Right cardiac atrium (tissue), 5 donors: Measurements from ENCODE around the gene ST6GALNAC3. TPM values are rescaled to one million over a fixed set of nuclear protein-coding genes. Genes with fewer than 3 reads are reported as not detected.
"Not testable (repeated sequence)": the region's sequence is repeated elsewhere in the genome, so short reads cannot be mapped to it uniquely, and the experiment has no call there.

Source experiments
- ATAC-seq, 2 donors: fragments of 200-7000 bp; cut with Tn5 transposase; one replicate each; pipeline versions ENCODE4 v1.8.0 to v1.9.1; 2020; ENCODE audit warnings: moderate library complexity in 2 of 2, mild to moderate bottlenecking in 1 of 2
- DNase-seq, 3 donors: peaks; one replicate each; pipeline ENCODE4 v3.0.0-alpha.2; 2020
- H3K27ac ChIP-seq: one replicate; pipeline ENCODE4 v1.5.1; 2013; ENCODE audit warnings: mild to moderate bottlenecking, low read length, control low read depth, moderate library complexity
- H3K27me3 ChIP-seq: one replicate; pipeline ENCODE4 v1.6.1; 2013; ENCODE audit not compliant: control insufficient read depth, insufficient read depth
- H3K4me1 ChIP-seq: one replicate; pipeline ENCODE4 v1.6.1; 2013; ENCODE audit warnings: low read length; ENCODE audit not compliant: control insufficient read depth, insufficient read depth
- H3K4me3 ChIP-seq: one replicate; pipeline ENCODE4 v1.5.1; 2013; ENCODE audit warnings: low read length, control low read depth
- H3K9me3 ChIP-seq: one replicate; pipeline ENCODE4 v1.6.1; 2013; ENCODE audit warnings: low read length; ENCODE audit not compliant: control insufficient read depth
- WGBS: extraction: QIAGEN DNeasy Blood & Tissue Kit; methylation state at CpG from one replicate; pipeline ENCODE4 v1.1.7; 2013; 5-methylcytosine and 5-hydroxymethylcytosine counted together
- intact Hi-C, 4 donors: fragments of 100-400 bp; cut with DNase I; formaldehyde crosslinking; loops; one replicate each; pipeline versions ENCODE4 v1.11.0 to v1.14.0; 2022 to 2023
- polyA plus RNA-seq: library from polyadenylated mRNA; stranded (reverse); fragments of 200-250 nt; gene quantifications from one replicate; pipeline ENCODE4 v1.2.3, GENCODE V29; 2013
- total RNA-seq, 4 donors: library from RNA; stranded (reverse); fragmentation: NEBNext Ultra II Directional; extraction: Animal tissue kit (Norgen Biotek cat#: 25700); gene quantifications; one replicate each; pipeline ENCODE4 v1.2.1, GENCODE V29; 2021
- donor health status: healthy with polysubstance abuse.
- donor health status: DM: no; HTN: yes; CAD: no.
- donor health status: DM: no; HTN: no; CAD: no.
- donor health status: DM: no; HTN: yes; CAD: no; lungs with severe emphysema.
- donor health status: DM: yes; HTN: yes; CAD: no.

Gene ST6GALNAC3
- total and polyA plus RNA-seq, 5 donors, result 2.8 to 19.9 (median 15.4) TPM

DNA sequence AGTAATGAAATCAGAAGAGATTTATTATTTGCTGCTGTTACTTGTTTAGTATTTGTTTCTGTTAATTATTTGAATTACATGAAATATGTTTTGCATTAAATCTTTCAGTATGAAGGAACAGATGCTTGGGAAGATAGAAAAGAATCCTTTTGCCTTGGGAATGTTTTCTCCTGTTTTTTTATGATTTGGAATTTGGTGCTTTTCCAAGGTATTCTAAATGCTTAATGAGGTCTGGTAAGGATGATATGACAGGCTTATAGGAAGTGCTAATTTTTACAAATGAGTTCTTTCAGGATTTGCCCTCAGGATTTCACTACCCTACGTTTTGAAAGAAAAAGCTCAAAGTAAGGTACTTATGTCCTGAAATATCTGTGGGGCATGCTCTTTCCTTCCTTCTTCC lies 25.6 kb upstream of the ST6GALNAC3 start:
- H3K9me3 ChIP-seq, result no peaks in the 10 kb centered on the region
- no peak overlapping the region for H3K27ac ChIP-seq
- no peaks in the 10 kb centered on the region for H3K4me1 ChIP-seq
- intact Hi-C loops, result no loop called here
- no peak overlapping the region for H3K4me3 ChIP-seq
- no peaks in the 10 kb centered on the region for H3K27me3 ChIP-seq
- ATAC-seq (no peak), DNase-seq (no peak)
- WGBS, result 48% methylated on average over 1 of the region's 1 CpG

DNA sequence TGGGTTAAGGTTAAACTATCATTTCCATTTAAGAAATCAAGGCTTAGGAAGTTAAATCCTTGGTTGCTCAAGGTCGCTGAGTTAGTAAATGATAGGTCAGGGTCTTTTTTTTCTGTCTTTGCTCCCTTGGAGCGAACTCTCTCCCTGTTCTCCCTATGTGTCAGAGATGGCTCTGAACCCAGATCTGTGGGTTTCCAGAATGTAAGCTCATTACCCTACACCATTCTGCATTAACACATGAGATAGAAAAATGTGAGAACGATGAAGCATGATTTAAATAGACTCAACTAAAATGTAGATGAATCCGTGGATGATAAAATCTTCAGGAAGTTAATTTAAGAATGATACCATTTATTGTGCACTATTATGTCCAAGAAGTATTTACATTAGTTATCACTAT lies 25.0 kb upstream of the ST6GALNAC3 start:
- Histone ChIP-seq H3K27ac (no peak overlapping the region), H3K9me3 (no peaks in the 10 kb centered on the region), H3K4me3 (no peak overlapping the region), H3K27me3 (no peaks in the 10 kb centered on the region), H3K4me1 (no peaks in the 10 kb centered on the region)
- ATAC-seq, result no peak
- no peak for DNase-seq
- intact Hi-C loops, result no loop called here
- 77% methylated on average over 4 of the region's 4 CpGs for WGBS

DNA sequence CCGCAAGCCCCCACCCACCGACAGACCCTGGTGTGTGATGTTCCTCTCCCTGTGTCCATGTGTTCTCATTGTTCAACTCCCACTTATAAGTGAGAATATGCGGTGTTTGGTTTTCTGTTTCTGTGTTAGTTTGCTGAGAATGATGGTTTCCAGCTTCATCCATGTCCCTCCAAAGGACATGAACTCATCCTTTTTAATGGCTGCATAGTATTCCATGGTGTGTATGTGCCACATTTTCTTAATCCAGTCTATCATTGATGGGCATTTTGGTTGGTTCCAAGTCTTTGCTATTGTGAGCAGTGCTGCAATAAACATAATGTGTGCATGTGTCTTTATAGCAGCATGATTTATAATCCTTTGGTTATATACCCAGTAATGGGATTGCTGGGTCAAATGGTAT lies 24.5 kb upstream of the ST6GALNAC3 start:
- H3K4me3 ChIP-seq, intact Hi-C loops, DNase-seq, H3K4me1 ChIP-seq, H3K27me3 ChIP-seq, ATAC-seq, H3K9me3 ChIP-seq, H3K27ac ChIP-seq: not testable (repeated sequence)
- WGBS, result 95% methylated on average over 3 of the region's 3 CpGs

DNA sequence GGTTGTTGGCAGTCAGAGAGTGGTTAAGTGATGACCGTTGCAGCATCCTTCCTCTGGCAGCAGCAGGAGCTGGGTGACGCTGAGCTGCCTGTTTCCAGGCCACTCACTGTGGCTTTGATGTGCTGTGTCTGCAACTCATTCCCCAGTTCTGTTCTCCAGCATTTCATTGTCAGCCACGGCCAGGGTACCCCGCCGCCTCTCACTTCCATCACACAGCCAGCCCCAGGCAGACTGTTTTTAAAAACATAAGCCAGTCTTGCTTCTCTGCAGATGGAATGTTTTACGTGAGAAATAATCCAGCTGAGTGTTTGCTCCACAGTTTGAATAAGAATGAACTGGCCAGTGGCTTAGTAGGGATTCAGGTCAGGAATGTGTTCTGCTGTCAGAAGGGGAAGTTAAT lies 21.5 kb upstream of the ST6GALNAC3 start:
- intact Hi-C loops, result no loop called here
- H3K27ac ChIP-seq, result no peak overlapping the region
- WGBS, result 30% methylated on average over 6 of the region's 6 CpGs
- H3K4me3 ChIP-seq, result no peak overlapping the region
- DNase-seq (no peak), ATAC-seq (no peak)
- no peaks in the 10 kb centered on the region for H3K4me1 ChIP-seq
- H3K27me3 ChIP-seq, result no peaks in the 10 kb centered on the region
- H3K9me3 ChIP-seq, result no peaks in the 10 kb centered on the region

DNA sequence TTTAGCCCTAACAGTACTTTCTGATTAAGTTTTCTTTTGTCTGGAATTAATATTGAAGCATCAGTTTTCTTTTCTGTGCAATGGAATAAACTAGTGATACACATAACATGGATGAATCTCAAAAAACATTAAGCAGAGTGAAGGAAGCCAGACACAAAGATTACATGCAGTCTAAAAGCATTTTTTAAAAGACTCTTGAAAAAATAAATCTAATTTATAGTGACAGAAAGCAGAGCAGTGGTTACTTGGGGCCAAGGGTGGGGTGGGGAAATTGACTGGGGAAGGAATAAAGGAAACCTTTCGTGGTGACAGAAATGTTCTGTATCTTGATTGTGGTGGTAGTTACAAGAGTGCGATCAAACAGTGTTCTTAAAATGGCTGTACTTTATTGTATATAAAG lies 20.2 kb upstream of the ST6GALNAC3 start:
- H3K4me3 ChIP-seq, result no peak overlapping the region
- ATAC-seq (no peak), DNase-seq (no peak)
- WGBS, result 71% methylated on average over 2 of the region's 2 CpGs
- H3K27me3 ChIP-seq, result no peaks in the 10 kb centered on the region
- H3K9me3 ChIP-seq, result no peaks in the 10 kb centered on the region
- intact Hi-C loops, result no loop called here
- H3K27ac ChIP-seq, result no peak overlapping the region
- no peaks in the 10 kb centered on the region for H3K4me1 ChIP-seq

GRCh38 chr1:76055987-76056386 lies 18.6 kb upstream of the ST6GALNAC3 start:
- DNase-seq (no peak), ATAC-seq (no peak)
- Histone ChIP-seq H3K9me3 (no peaks in the 10 kb centered on the region), H3K4me1 (no peaks in the 10 kb centered on the region), H3K27me3 (no peaks in the 10 kb centered on the region), H3K4me3 (no peak overlapping the region), H3K27ac (no peak overlapping the region)
- WGBS, result 90% methylated on average over 4 of the region's 4 CpGs
- intact Hi-C loops, result no loop called here

GRCh38 chr1:76059451-76059850 lies 15.1 kb upstream of the ST6GALNAC3 start:
- WGBS, result 66% methylated on average over 2 of the region's 2 CpGs
- Histone ChIP-seq H3K4me3 (no peak overlapping the region), H3K9me3 (no peaks in the 10 kb centered on the region), H3K27me3 (no peaks in the 10 kb centered on the region), H3K4me1 (no peaks in the 10 kb centered on the region), H3K27ac (no peak overlapping the region)
- intact Hi-C loops, result no loop called here
- no peak for DNase-seq
- ATAC-seq, result no peak

DNA sequence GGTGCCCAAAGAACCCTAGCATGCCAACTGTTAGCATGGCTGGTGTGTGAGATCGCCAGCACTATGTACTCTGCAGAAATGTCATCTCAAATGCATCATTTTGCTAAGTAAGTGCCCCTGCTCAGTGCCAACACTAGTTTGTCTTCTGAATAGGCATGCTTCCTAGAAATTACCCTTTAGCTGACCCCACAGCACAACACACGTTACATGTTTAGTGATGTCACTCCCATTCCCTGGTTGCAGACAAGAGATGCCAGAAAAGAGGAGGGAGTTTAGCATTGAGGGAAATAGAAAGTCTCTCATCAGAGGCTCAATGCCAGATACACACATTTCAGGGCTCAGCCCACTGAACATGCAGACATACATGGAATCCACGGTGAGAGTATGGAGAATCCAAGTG lies 9.3 kb upstream of the ST6GALNAC3 start:
- DNase-seq (no peak), ATAC-seq (no peak)
- Histone ChIP-seq H3K27me3 (no peaks in the 10 kb centered on the region), H3K4me1 (no peaks in the 10 kb centered on the region), H3K27ac (no peak overlapping the region), H3K9me3 (no peaks in the 10 kb centered on the region), H3K4me3 (no peak overlapping the region)
- intact Hi-C loops, result no loop called here
- 62% methylated on average over 3 of the region's 3 CpGs for WGBS

GRCh38 chr1:76066394-76066793 lies 8.2 kb upstream of the ST6GALNAC3 start:
- intact Hi-C loops, result no loop called here
- no peaks in the 10 kb centered on the region for H3K4me1 ChIP-seq
- no peaks in the 10 kb centered on the region for H3K9me3 ChIP-seq
- ATAC-seq, result no peak
- no peak overlapping the region for H3K27ac ChIP-seq
- no peaks in the 10 kb centered on the region for H3K27me3 ChIP-seq
- no peak for DNase-seq
- H3K4me3 ChIP-seq, result no peak overlapping the region

- Histone ChIP-seq H3K9me3 (no peaks in the 10 kb centered on the region), H3K4me3 (no peak overlapping the region), H3K27ac (no peak overlapping the region), H3K27me3 (no peaks in the 10 kb centered on the region), H3K4me1 (no peaks in the 10 kb centered on the region)
- intact Hi-C loops, result no loop called here
- DNase-seq (no peak), ATAC-seq (peak; percentile 24 to 74)
- WGBS, result 64% methylated on average over 1 of the region's 1 CpG
Observed at GRCh38 chr1:76068542-76068941, 6.0 kb upstream of the ST6GALNAC3 start.

DNA sequence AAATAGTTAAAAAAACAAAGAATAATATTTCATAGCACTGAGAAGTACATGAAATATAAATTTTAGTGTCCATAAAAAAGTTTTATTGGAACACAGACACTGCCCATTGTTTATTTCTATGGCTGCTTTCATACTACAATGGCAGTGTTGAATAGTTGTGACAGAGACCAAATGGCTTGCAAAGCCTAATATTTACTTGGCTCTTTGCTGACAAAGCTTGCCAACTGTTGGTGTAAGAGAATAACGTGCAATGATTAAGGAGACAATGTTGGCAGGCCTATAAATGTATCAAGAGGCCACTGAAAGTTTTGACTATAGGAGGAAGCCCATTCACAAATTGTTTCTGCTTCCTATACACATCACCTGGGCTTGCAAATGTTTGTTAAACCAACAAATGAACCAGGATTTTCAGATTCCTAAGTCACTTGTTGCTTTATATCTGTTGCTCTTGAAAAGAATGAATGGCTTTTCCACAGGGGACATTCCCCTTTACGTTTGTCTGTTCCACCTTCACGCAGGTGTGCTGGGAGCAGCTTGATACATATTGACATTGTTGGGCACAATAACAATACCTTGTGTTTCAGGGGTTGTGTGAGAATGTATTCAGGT lies 5.5 kb upstream of the ST6GALNAC3 start:
- ATAC-seq (peak; percentile 50 to 53), DNase-seq (no peak)
- no peaks in the 10 kb centered on the region for H3K27me3 ChIP-seq
- no peak overlapping the region for H3K4me3 ChIP-seq
- intact Hi-C loops, result no loop called here
- H3K9me3 ChIP-seq, result no peaks in the 10 kb centered on the region
- WGBS, result 56% methylated on average over 3 of the region's 3 CpGs
- no peaks in the 10 kb centered on the region for H3K4me1 ChIP-seq
- no peak overlapping the region for H3K27ac ChIP-seq

DNA sequence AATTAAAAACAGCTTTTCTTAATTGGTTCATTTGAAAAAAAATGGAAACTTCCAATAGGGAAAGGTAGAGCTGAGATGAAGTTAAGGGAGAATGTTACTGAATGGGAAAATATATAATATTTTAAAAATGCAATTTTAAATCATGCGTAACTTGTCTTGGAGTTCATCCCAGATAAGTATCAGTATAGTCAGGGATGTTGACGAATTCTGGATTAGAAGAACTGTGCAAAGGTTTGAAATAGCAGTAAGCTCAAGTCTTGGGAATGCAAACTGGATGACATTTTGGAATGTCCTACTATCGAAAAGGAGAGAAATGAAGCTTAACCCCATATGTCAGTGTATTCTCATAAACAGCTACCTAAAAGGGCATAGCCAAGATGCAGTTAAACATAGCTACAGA lies 4.0 kb upstream of the ST6GALNAC3 start:
- Histone ChIP-seq H3K9me3 (no peaks in the 10 kb centered on the region), H3K4me3 (no peak overlapping the region), H3K4me1 (no peaks in the 10 kb centered on the region), H3K27ac (no peak overlapping the region), H3K27me3 (no peaks in the 10 kb centered on the region)
- WGBS, result 85% methylated on average over 3 of the region's 3 CpGs
- no peak for ATAC-seq
- intact Hi-C loops, result no loop called here
- no peak for DNase-seq
